SK-N-MC (cell line): ENCODE data around the gene GHRL.

Experiments used
- EZH2 ChIP-seq: fragments of 200-600 bp; sonication (generic); IDR thresholded peaks from one replicate; pipeline ENCODE4 v1.6.1; 2017; ENCODE audit warnings: antibody characterized with exemption
- FOXP2 ChIP-seq: optimal IDR thresholded peaks from 2 replicates; pipeline ENCODE3; 2011; ENCODE audit warnings: mild to moderate bottlenecking, moderate library complexity; ENCODE audit not compliant: insufficient read depth; ENCODE audit errors: extremely low read length, control extremely low read depth
- POLR2AphosphoS5 ChIP-seq: IDR thresholded peaks from 2 replicates; pipeline ENCODE4 v1.6.1; 2012; ENCODE audit warnings: mild to moderate bottlenecking, low read depth, low read length, borderline replicate concordance

- no peak for TF ChIP-seq EZH2
- TF ChIP-seq POLR2AphosphoS5, result no peak
- no peak for TF ChIP-seq FOXP2
Observed at GRCh38 chr3:10255835-10256234, 36.9 kb downstream of the GHRL start.
